Upper lobe of left lung (tissue), 4 donors: ENCODE measurements around the gene NANS.

Experiments
- POLR2AphosphoS5 ChIP-seq, 2 donors: sonication (generic); formaldehyde crosslinking; IDR thresholded peaks; one replicate each; pipeline ENCODE4 v1.5.1; 2017; ENCODE audit warnings: antibody characterized with exemption in 2 of 2
- TF ChIP-seq, protein P1 (sequence below), 6 experiments: fragments of 450-650 bp in 4 of 6; fragments of 200-600 bp in 2 of 6; sonication (generic) in 2 of 6; IDR thresholded peaks; one replicate each; pipeline ENCODE4 v1.5.1; 2016 to 2019; ENCODE audit warnings: antibody characterized with exemption in 6 of 6

DNA sequence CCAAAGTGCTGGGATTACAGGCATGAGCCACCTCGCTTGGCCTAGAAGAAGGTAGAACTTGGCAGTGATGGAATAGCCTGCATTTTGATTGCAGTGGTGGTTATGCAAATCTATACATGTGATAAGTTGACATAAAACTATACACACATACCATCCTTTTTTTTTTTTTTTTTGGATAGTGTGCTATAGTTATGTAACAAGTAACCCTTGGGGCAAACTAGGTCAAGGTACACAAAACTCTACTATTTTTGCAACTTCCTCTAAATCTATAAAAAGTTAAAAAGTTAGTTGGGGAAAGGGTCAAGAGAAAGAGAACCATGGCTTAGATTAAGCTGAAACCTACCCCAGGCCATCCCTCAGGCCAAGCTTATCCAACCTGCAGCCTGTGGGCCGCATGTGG is 51.4 kb downstream of the NANS start:
- TF ChIP-seq, protein P1, sequence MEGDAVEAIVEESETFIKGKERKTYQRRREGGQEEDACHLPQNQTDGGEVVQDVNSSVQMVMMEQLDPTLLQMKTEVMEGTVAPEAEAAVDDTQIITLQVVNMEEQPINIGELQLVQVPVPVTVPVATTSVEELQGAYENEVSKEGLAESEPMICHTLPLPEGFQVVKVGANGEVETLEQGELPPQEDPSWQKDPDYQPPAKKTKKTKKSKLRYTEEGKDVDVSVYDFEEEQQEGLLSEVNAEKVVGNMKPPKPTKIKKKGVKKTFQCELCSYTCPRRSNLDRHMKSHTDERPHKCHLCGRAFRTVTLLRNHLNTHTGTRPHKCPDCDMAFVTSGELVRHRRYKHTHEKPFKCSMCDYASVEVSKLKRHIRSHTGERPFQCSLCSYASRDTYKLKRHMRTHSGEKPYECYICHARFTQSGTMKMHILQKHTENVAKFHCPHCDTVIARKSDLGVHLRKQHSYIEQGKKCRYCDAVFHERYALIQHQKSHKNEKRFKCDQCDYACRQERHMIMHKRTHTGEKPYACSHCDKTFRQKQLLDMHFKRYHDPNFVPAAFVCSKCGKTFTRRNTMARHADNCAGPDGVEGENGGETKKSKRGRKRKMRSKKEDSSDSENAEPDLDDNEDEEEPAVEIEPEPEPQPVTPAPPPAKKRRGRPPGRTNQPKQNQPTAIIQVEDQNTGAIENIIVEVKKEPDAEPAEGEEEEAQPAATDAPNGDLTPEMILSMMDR (IDR thresholded peaks at IDR 0.05) = no peak
- TF ChIP-seq POLR2AphosphoS5 (IDR thresholded peaks at IDR 0.05) = no peak
